Natural killer cell (primary cell): ENCODE data around the gene SMPD4. TPM values are rescaled to one million over a fixed set of nuclear protein-coding genes. Genes with fewer than 3 reads are reported as not detected.
"Not testable (repeated sequence)": the region's sequence is repeated elsewhere in the genome, so short reads cannot be mapped to it uniquely, and the experiment has no call there.

Source experiments
- ATAC-seq, 3 donors: fragments of 150-1000 bp in 2 of 3; fragments of 200-7000 bp in 1 of 3; cut with Tn5 transposase; 1 replicate in 1 of 3; 2 replicates in 2 of 3; pipeline ENCODE4 v1.10.0; 2021; ENCODE audit warnings: mild to moderate bottlenecking in 2 of 3, moderate library complexity in 2 of 3
- DNase-seq, 2 donors: peaks; one replicate each; pipeline versions ENCODE4 v3.0.0 to v3.0.0-alpha.2; 2013 to 2021; ENCODE audit warnings: mixed read lengths in 1 of 2
- H3K27ac ChIP-seq: one replicate; pipeline ENCODE4 v1.5.1; 2013; ENCODE audit warnings: mild to moderate bottlenecking, low read length
- H3K27me3 ChIP-seq: one replicate; pipeline ENCODE4 v1.6.1; 2013; ENCODE audit warnings: low read length; ENCODE audit not compliant: control insufficient read depth, insufficient read depth
- H3K36me3 ChIP-seq: one replicate; pipeline ENCODE4 v1.6.1; 2013; ENCODE audit warnings: low read length; ENCODE audit not compliant: control insufficient read depth, insufficient read depth
- H3K4me1 ChIP-seq: one replicate; pipeline ENCODE4 v1.6.1; 2013; ENCODE audit warnings: low read length; ENCODE audit not compliant: control insufficient read depth, insufficient read depth
- H3K4me3 ChIP-seq: one replicate; pipeline ENCODE4 v1.5.1; 2013; ENCODE audit warnings: low read length
- H3K9me3 ChIP-seq: one replicate; pipeline ENCODE4 v1.6.1; 2013; ENCODE audit warnings: low read length; ENCODE audit not compliant: control insufficient read depth, insufficient read depth
- H3K27ac Mint-ChIP-seq, 2 donors: one replicate each; pipeline ENCODE4 v1.8.0; 2022; ENCODE audit warnings: mild to moderate bottlenecking in 2 of 2, mixed read lengths in 2 of 2, moderate library complexity in 1 of 2
- H3K27me3 Mint-ChIP-seq, 2 donors: one replicate each; pipeline ENCODE4 v1.8.0; 2022; ENCODE audit warnings: low read depth in 2 of 2, mixed read lengths in 2 of 2
- H3K36me3 Mint-ChIP-seq: one replicate; pipeline ENCODE4 v1.8.0; 2022; ENCODE audit warnings: mixed read lengths
- H3K4me1 Mint-ChIP-seq, 2 donors: one replicate each; pipeline ENCODE4 v1.8.0; 2022; ENCODE audit warnings: mixed read lengths in 2 of 2
- H3K4me3 Mint-ChIP-seq: one replicate; pipeline ENCODE4 v1.8.0; 2022; ENCODE audit warnings: mild to moderate bottlenecking, moderate library complexity, mixed read lengths
- H3K9me3 Mint-ChIP-seq, 2 donors: one replicate each; pipeline ENCODE4 v1.8.0; 2022; ENCODE audit warnings: mixed read lengths in 2 of 2
- WGBS: methylation state at CpG from one replicate; pipeline ENCODE4 v1.1.7; 2013; ENCODE audit warnings: missing lambda C conversion rate; ENCODE audit not compliant: insufficient coverage; 5-methylcytosine and 5-hydroxymethylcytosine counted together
- intact Hi-C: fragments of 100-400 bp; cut with micrococcal nuclease; formaldehyde crosslinking; loops from one replicate; pipeline ENCODE4 v1.14.2; 2022
- total RNA-seq, 4 donors: library from RNA; stranded (reverse); fragments of 120-200 nt in 1 of 4; gene quantifications; one replicate each; pipeline versions ENCODE4 v1.2.3 to v1.2.4, GENCODE V29; 2013 to 2022

Gene SMPD4
- total RNA-seq, 3 donors from 2014 or later (not counting 1 experiment from before 2014, with no cell fraction given), result 77.8 to 81.8 (median 79.0) TPM

DNA sequence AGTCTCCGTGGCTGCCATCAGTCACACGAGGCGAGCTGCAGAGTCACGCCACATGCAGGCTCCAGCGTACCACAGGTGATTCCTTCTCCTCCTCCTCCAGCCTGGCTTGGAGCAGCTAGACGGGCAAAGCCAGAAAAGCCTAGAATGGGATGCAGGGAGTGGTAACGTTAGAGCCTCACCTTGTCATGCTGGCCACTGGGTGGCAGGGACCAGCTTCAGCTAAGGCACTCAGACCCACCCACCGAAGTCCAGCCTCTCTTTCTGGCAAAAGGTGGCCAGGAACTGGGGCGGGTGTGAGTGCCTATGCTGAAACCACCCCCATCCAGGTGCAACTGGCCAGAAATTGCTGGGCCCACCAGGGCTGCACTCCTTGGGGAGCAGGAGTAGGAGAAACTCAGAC, 53.7 kb downstream of the SMPD4 start:
- peaks cover 0 to 10% of the 10 kb centered on the region in 2 donors for H3K27me3 Mint-ChIP-seq
- H3K9me3 ChIP-seq, H3K36me3 Mint-ChIP-seq, H3K9me3 Mint-ChIP-seq, H3K27ac ChIP-seq, ATAC-seq, H3K27ac Mint-ChIP-seq, intact Hi-C loops, H3K4me3 Mint-ChIP-seq, H3K27me3 ChIP-seq, H3K36me3 ChIP-seq, H3K4me3 ChIP-seq, DNase-seq, H3K4me1 ChIP-seq, H3K4me1 Mint-ChIP-seq: not testable (repeated sequence)
- no CpG with 5 or more reads among the region's 9 CpGs for WGBS

DNA sequence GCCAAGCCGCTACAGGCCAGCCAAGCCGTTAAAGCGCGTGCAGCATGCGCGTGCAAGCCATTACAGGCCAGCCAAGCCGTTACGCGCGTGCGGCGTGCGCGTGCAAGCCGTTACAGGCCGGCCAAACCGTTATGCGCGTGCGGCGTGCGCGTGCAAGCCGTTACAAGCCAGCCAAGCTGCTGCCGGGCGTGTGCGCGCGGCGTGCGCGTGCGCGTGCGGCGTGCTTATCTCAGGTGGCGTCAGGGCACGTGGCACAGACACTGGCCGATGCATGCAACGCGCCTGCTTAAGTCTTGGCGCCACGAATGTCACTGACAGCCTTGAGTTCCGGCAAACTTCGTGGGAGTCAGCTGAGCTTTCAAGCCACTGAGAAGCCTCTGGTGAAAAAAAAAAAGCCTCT, 60.5 kb downstream of the SMPD4 start:
- H3K9me3 ChIP-seq, ATAC-seq, intact Hi-C loops, H3K4me1 Mint-ChIP-seq, H3K27ac Mint-ChIP-seq, H3K4me3 Mint-ChIP-seq, H3K36me3 Mint-ChIP-seq, H3K4me3 ChIP-seq, H3K36me3 ChIP-seq, H3K27ac ChIP-seq, H3K4me1 ChIP-seq, H3K9me3 Mint-ChIP-seq, H3K27me3 Mint-ChIP-seq, DNase-seq, H3K27me3 ChIP-seq: not testable (repeated sequence)
- WGBS, result 92% methylated on average over 30 of the region's 45 CpGs

DNA sequence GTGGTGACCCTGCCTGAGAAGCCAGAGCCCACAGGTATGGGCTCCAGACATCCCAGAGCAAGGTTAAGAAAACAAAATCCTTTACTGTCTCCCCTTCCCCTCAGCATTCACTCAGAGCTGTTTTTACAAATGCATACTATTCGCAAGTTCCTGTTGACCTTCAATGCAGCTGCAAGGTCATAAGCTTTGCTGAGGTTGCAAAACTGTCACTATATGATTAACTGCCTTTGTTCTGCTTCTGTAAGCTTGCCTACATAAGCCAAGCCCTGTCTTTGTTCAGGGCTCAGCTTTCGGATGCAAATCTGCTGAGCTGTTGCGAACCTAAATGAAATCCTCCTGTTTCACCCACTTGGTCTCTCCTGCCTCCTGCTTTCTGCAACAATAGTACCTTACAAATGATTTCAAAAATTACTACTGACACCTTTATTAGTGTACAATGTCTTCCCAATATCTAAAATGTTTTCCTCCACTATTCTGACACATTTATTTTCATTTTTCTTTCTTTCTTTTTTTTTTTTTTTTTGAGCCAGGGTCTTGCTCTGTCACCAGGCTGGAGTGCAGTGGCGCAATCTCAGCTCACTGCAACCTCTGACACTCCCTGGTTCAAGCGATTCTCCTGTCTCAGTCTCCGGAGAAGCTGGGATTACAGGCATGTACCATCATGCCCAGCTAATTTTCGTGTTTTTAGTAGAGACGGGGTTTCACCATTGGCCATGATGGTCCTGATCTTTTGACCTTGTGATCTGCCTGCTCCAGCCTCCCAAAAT, 78.6 kb downstream of the SMPD4 start:
- intact Hi-C loops, H3K9me3 ChIP-seq, H3K27me3 ChIP-seq, H3K27me3 Mint-ChIP-seq, H3K36me3 ChIP-seq, H3K9me3 Mint-ChIP-seq, H3K4me1 ChIP-seq, H3K27ac Mint-ChIP-seq, H3K4me1 Mint-ChIP-seq, ATAC-seq, H3K36me3 Mint-ChIP-seq, H3K4me3 Mint-ChIP-seq, H3K4me3 ChIP-seq, DNase-seq, H3K27ac ChIP-seq: not testable (repeated sequence)
- WGBS, result 72% methylated on average over 5 of the region's 8 CpGs

Other genes starting within 250 kb of the SMPD4 start
- gene RAB6C, start 201.9 kb downstream of the SMPD4 start, total RNA-seq, result under 1 TPM in 1 of 3 donors, not detected in 2; 0.09 TPM
- gene POTEF, start 52.4 kb downstream of the SMPD4 start, total RNA-seq, result not detected
- 1 to 10 TPM in 1 of 3 donors, under 1 TPM in 2; 0.25 to 1.4 (median 0.28) TPM for gene CCDC74B, start 36.5 kb downstream of the SMPD4 start, total RNA-seq
- gene MZT2B, start 660 bp upstream of the SMPD4 start, total RNA-seq, result 100 to 1,000 TPM; 101 to 152 (median 133) TPM
- gene TUBA3E, start 16.8 kb upstream of the SMPD4 start, total RNA-seq, result not detected
- gene IMP4, start 161.3 kb upstream of the SMPD4 start, total RNA-seq, result 10 to 100 TPM; 60.5 to 80.6 (median 72.9) TPM
- gene PTPN18, start 174.5 kb upstream of the SMPD4 start, total RNA-seq, result 100 to 1,000 TPM; 189 to 194 (median 192) TPM